ENCODE data around the gene IL17D.

DNA sequence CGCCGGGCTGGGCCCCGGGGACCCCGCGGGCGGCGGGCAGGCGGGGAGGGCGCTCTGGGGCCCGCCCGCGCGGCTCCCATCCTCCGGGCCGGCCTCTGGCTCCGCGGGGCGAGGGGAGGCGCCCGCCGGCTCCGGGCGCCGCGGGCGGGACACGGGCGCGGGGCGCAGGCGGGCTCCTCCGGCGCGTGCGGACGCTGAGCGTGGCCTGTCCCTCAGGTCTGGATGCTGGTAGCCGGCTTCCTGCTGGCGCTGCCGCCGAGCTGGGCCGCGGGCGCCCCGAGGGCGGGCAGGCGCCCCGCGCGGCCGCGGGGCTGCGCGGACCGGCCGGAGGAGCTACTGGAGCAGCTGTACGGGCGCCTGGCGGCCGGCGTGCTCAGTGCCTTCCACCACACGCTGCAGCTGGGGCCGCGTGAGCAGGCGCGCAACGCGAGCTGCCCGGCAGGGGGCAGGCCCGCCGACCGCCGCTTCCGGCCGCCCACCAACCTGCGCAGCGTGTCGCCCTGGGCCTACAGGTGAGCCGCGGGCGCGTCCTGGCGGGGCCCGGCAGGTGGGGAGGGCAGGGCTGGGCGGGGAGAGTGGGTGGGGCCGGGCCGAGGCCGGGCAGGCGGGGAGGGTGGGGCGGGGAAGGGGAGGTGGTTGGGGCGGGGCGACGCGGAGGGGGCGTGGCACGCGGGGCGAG, 420 bp downstream of the IL17D start:
- TF ChIP-seq, protein P1, sequence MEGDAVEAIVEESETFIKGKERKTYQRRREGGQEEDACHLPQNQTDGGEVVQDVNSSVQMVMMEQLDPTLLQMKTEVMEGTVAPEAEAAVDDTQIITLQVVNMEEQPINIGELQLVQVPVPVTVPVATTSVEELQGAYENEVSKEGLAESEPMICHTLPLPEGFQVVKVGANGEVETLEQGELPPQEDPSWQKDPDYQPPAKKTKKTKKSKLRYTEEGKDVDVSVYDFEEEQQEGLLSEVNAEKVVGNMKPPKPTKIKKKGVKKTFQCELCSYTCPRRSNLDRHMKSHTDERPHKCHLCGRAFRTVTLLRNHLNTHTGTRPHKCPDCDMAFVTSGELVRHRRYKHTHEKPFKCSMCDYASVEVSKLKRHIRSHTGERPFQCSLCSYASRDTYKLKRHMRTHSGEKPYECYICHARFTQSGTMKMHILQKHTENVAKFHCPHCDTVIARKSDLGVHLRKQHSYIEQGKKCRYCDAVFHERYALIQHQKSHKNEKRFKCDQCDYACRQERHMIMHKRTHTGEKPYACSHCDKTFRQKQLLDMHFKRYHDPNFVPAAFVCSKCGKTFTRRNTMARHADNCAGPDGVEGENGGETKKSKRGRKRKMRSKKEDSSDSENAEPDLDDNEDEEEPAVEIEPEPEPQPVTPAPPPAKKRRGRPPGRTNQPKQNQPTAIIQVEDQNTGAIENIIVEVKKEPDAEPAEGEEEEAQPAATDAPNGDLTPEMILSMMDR (IDR thresholded peaks at IDR 0.05; ENCODE audit: poor library complexity): peak; percentile 55
- TF ChIP-seq EZH2 (IDR thresholded peaks at IDR 0.05; ENCODE audit: borderline replicate concordance): no peak

Data from hepatocyte (in vitro differentiated cells).